Heart left ventricle (tissue), 16 donors: ENCODE data around the gene ITGA7. TPM values are rescaled to one million over a fixed set of nuclear protein-coding genes. Genes with fewer than 3 reads are reported as not detected.

Source experiments
- ATAC-seq, 4 donors: fragments of 200-7000 bp; cut with Tn5 transposase; one replicate each; pipeline ENCODE4 v1.9.1; 2020 to 2022; ENCODE audit warnings: moderate library complexity in 4 of 4, mild to moderate bottlenecking in 3 of 4, moderate number of reproducible peaks in 1 of 4
- DNase-seq, 5 donors: peaks; one replicate each; pipeline ENCODE4 v3.0.0-alpha.2; 2020
- H3K27ac ChIP-seq, 12 donors: fragments of 200-600 bp; sonication (generic) in 4 of 12; one replicate each; pipeline versions ENCODE4 v1.5.0 to v1.8.0; 2016 to 2022; ENCODE audit warnings: mild to moderate bottlenecking in 2 of 12
- H3K27me3 ChIP-seq, 9 donors: fragments of 200-600 bp; sonication (generic) in 2 of 9; one replicate each; pipeline versions ENCODE4 v1.5.1 to v1.8.0; 2016 to 2022; ENCODE audit warnings: mild to moderate bottlenecking in 3 of 9
- H3K36me3 ChIP-seq, 9 donors: fragments of 200-600 bp; sonication (generic) in 2 of 9; one replicate each; pipeline versions ENCODE4 v1.5.0 to v1.8.0; 2018 to 2022; ENCODE audit warnings: mild to moderate bottlenecking in 2 of 9
- H3K4me1 ChIP-seq, 12 donors: fragments of 200-600 bp; sonication (generic) in 4 of 12; one replicate each; pipeline versions ENCODE4 v1.5.0 to v1.8.0; 2016 to 2022; ENCODE audit warnings: mild to moderate bottlenecking in 3 of 12
- H3K4me3 ChIP-seq, 12 donors: fragments of 200-600 bp; sonication (generic) in 4 of 12; one replicate each; pipeline versions ENCODE4 v1.5.0 to v1.8.0; 2017 to 2022; ENCODE audit warnings: mild to moderate bottlenecking in 9 of 12, moderate library complexity in 4 of 12
- H3K9me3 ChIP-seq, 12 donors: fragments of 200-600 bp; sonication (generic) in 4 of 12; one replicate each; pipeline versions ENCODE4 v1.5.0 to v1.8.0; 2016 to 2022; ENCODE audit warnings: mild to moderate bottlenecking in 1 of 12
- CTCF ChIP-seq, 12 donors: fragments of 200-600 bp; sonication (generic) in 4 of 12; IDR thresholded peaks; one replicate each; pipeline versions ENCODE4 v1.5.0 to v1.8.0; 2018 to 2022; ENCODE audit warnings: antibody characterized with exemption in 12 of 12, mild to moderate bottlenecking in 5 of 12
- POLR2A ChIP-seq, 2 donors: fragments of 450-650 bp; IDR thresholded peaks; one replicate each; pipeline ENCODE4 v1.6.1; 2017; ENCODE audit warnings: antibody characterized with exemption in 2 of 2, mild to moderate bottlenecking in 2 of 2, moderate library complexity in 2 of 2
- WGBS, 4 donors: extraction: QIAGEN DNeasy Blood & Tissue Kit in 2 of 4; methylation state at CpG; one replicate each; pipeline versions ENCODE4 v1.1.5 to v1.1.7; 2013 to 2018; 5-methylcytosine and 5-hydroxymethylcytosine counted together
- intact Hi-C, 10 donors: fragments of 100-400 bp; cut with DNase I; formaldehyde crosslinking; loops; one replicate each; pipeline versions ENCODE4 v1.11.1 to v1.14.2; 2022
- polyA plus RNA-seq, 2 donors: library from polyadenylated mRNA; stranded (reverse); fragments of 200-250 nt; gene quantifications; one replicate each; pipeline ENCODE4 v1.2.3, GENCODE V29; 2013
- total RNA-seq, 9 donors: library from RNA; depleted of rRNA in 2 of 9; stranded (reverse); fragments of >200 nt in 2 of 9; fragmentation: NEBNext Ultra II Directional in 3 of 9; extraction: Animal tissue kit (Norgen Biotek cat#: 25700) in 3 of 9; gene quantifications; one replicate each; pipeline versions ENCODE4 v1.1.0 to v1.2.4, GENCODE V29; 2016 to 2023
- donor health status: ischemic (EF 13 %, LVEDD 7.1; RV severe dilation, severe dysfunction).
- donor health status: healthy with polysubstance abuse.
- donor health status: DM: no; HTN: yes; CAD: no.
- donor health status: DM: no; HTN: no; CAD: no.
- donor health status: ischemic (EF 25% LVEDD 6.9; RV normal size, moderate dysfunction).
- donor health status: ischemic (EF 25% LVEDD 5.7; RV mildly dilated, moderate dysfunction).
- donor health status: healthy.
- donor health status: DM: yes; HTN: yes; CAD: no.
- donor health status: ischemic (EF 35%, LVEDD 5.7; RV mildly dilated, moderate dysfunction).
- donor health status: nonischemic (EF 11% LVEDD 7.7; RV severe dilation, severe dysfunction).
- donor health status: DM: yes; HTN: yes; CAD: no.
- donor health status: PGD.
- donor health status: ischemic (EF 29% LVEDD 5.4; RV normal size, mild dysfunction).
- donor health status: nonischemic (EF 23%, LVEDD 6.1; RV moderate dilation, normal function).

Gene ITGA7
- total and polyA plus RNA-seq, 11 donors, result 173 to 1,007 (median 573) TPM

GRCh38 chr12:55728186-55728938, 20.7 kb upstream of the ITGA7 start:
- peaks cover 0 to 42% (median 36%) of the 10 kb centered on the region in 9 donors for H3K36me3 ChIP-seq
- intact Hi-C loops, result loop anchor here in 2 of 10 donors (2.0 kb wide), 2 partner anchors 20 to 48 kb away; a partner anchor contains a TSS
- H3K27me3 ChIP-seq, result no peaks in the 10 kb centered on the region
- TF ChIP-seq POLR2A (IDR thresholded peaks at IDR 0.05), result no peak
- no peak for TF ChIP-seq CTCF (IDR thresholded peaks at IDR 0.05)
- no peaks in the 10 kb centered on the region for H3K9me3 ChIP-seq
- peak overlapping the region; percentile 64 to 96 (median 86) for H3K4me3 ChIP-seq
- 0 to 1% (median 1%) methylated on average over 40 to 61 of the region's 61 CpGs for WGBS, 4 donors
- DNase-seq (peak; percentile 88 to 90 (median 90)), ATAC-seq (peak; percentile 12 to 54 (median 46))
- peaks cover 10 to 64% (median 53%) of the 10 kb centered on the region in 12 donors for H3K4me1 ChIP-seq
- peak overlapping the region; percentile 97 to 100 (median 99) for H3K27ac ChIP-seq

- peak in 4 of 5 donors; percentile 62 to 74 (median 69) for DNase-seq
Observed at GRCh38 chr12:55727643-55728185, 20.0 kb upstream of the ITGA7 start.

GRCh38 chr12:55726971-55727370, 19.3 kb upstream of the ITGA7 start:
- intact Hi-C loops, result no loop called here
- Histone ChIP-seq H3K9me3 (no peaks in the 10 kb centered on the region), H3K4me3 (peak overlapping the region in 11 of 12 donors; percentile 64 to 96 (median 85)), H3K4me1 (peaks cover 10 to 71% (median 56%) of the 10 kb centered on the region in 12 donors), H3K36me3 (peaks cover 0 to 49% (median 36%) of the 10 kb centered on the region in 9 donors), H3K27ac (peak overlapping the region; percentile 97 to 100 (median 99)), H3K27me3 (no peaks in the 10 kb centered on the region)
- no peak for ATAC-seq
- peak in 2 of 5 donors; percentile 34 to 43 for DNase-seq
- TF ChIP-seq CTCF (IDR thresholded peaks at IDR 0.05), result no peak
- 41 to 47% (median 43%) methylated on average over 7 to 10 of the region's 10 CpGs for WGBS, 4 donors

More at GRCh38 chr12:55727643-55728185, 20.0 kb upstream of the ITGA7 start:
- TF ChIP-seq CTCF (IDR thresholded peaks at IDR 0.05), result no peak
- no peak for TF ChIP-seq POLR2A (IDR thresholded peaks at IDR 0.05)
- Histone ChIP-seq H3K36me3 (peaks cover 0 to 48% (median 36%) of the 10 kb centered on the region in 9 donors), H3K4me1 (peaks cover 10 to 70% (median 56%) of the 10 kb centered on the region in 12 donors), H3K4me3 (peak overlapping the region; percentile 64 to 96 (median 86)), H3K27me3 (no peaks in the 10 kb centered on the region), H3K9me3 (no peaks in the 10 kb centered on the region), H3K27ac (peak overlapping the region; percentile 97 to 100 (median 99))
- WGBS, 4 donors, result 4 to 14% (median 8%) methylated on average over 9 of the region's 9 CpGs
- intact Hi-C loops, result loop anchor here in 2 of 10 donors (2.0 kb wide), 2 partner anchors 19 to 47 kb away; a partner anchor contains a TSS
- ATAC-seq, result peak in 3 of 4 donors; percentile 2 to 4 (median 3)

GRCh38 chr12:55725556-55725955, 17.9 kb upstream of the ITGA7 start:
- Histone ChIP-seq H3K9me3 (no peaks in the 10 kb centered on the region), H3K4me3 (no peak overlapping the region), H3K27me3 (no peaks in the 10 kb centered on the region), H3K36me3 (peaks cover 0 to 49% (median 36%) of the 10 kb centered on the region in 9 donors), H3K4me1 (peaks cover 10 to 80% (median 64%) of the 10 kb centered on the region in 12 donors), H3K27ac (peak overlapping the region in 3 of 12 donors; percentile 3 to 99 (median 27))
- WGBS, 4 donors, result 38 to 46% (median 43%) methylated on average over 3 of the region's 3 CpGs
- no peak for TF ChIP-seq CTCF (IDR thresholded peaks at IDR 0.05)
- no peak for TF ChIP-seq POLR2A (IDR thresholded peaks at IDR 0.05)
- intact Hi-C loops, result no loop called here
- peak in 1 of 5 donors; percentile 24 for DNase-seq
- ATAC-seq, result no peak
